BE2C (cell line): ENCODE measurements around the gene FADS6.
"Not testable (repeated sequence)": the region's sequence is repeated elsewhere in the genome, so short reads cannot be mapped to it uniquely, and the experiment has no call there.

Experiments
- DNase-seq: peaks from one replicate; pipeline ENCODE4 v3.0.0-alpha.2; 2020
- H3K27me3 ChIP-seq: fragments of 250-450 bp; sonication (Bioruptor Pico); 2 replicates; pipeline ENCODE4 v1.5.1; 2020; ENCODE audit warnings: mild to moderate bottlenecking
- H3K36me3 ChIP-seq: fragments of 250-450 bp; sonication (Bioruptor Pico); 2 replicates; pipeline ENCODE4 v1.5.1; 2020; ENCODE audit warnings: mild to moderate bottlenecking
- H3K4me1 ChIP-seq: fragments of 250-450 bp; sonication (Bioruptor Pico); 2 replicates; pipeline ENCODE4 v1.5.1; 2020
- H3K4me3 ChIP-seq: 2 replicates; pipeline ENCODE4 v1.5.1; 2011; ENCODE audit warnings: low read depth, low read length
- H3K9me3 ChIP-seq: fragments of 250-450 bp; sonication (Bioruptor Pico); 2 replicates; pipeline ENCODE4 v1.5.1; 2020
- CTCF ChIP-seq: IDR thresholded peaks from 2 replicates; pipeline ENCODE4 v1.5.1; 2012; ENCODE audit warnings: mild to moderate bottlenecking, low read depth, low read length

Gene FADS6

GRCh38 chr17:74916851-74917199 is 23.4 kb upstream of the FADS6 start:
- Histone ChIP-seq H3K27me3 (no peaks in the 10 kb centered on the region; the same call in 1 of the 2 replicates), H3K4me3 (no peak overlapping the region), H3K4me1 (no peaks in the 10 kb centered on the region), H3K36me3 (no peaks in the 10 kb centered on the region), H3K9me3 (no peaks in the 10 kb centered on the region)
- no peak for TF ChIP-seq CTCF
- DNase-seq, result no peak

DNA sequence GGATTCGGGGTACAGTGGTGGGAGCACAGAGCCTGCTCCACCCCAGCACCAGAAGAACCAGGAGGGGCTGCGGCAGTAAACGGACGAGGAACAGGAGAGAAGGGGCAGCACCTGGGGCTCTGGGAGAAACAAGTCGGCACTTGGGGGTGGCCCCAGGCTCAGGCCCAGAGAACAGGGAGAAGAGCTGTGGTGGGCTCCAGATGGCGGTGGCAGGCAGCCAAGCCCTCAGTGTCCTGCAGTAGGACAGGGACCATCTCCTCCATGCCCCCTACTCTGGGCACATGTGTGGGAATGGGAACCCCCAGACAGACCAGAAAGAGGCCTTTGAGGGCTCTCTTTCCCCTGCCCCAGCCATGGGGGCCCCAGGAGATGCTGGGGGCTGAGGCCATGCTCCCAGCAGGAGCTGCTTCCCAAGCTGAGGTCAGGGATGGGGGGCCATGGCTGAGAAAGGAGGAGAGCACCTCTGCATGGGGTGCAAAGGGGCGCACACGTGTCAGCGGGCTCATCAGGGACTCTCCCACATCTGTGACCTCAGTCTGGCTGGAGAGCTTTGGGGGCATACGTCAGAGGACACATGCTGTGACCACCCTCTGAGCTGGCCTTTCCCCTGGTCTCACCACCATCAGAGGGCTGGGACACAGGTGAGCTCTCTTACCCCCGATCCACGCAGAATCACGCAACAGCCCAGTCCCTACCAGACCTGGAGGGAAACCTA is 22.9 kb upstream of the FADS6 start:
- Histone ChIP-seq H3K27me3 (no peaks in the 10 kb centered on the region), H3K9me3 (no peaks in the 10 kb centered on the region), H3K36me3 (no peaks in the 10 kb centered on the region), H3K4me1 (no peaks in the 10 kb centered on the region), H3K4me3 (no peak overlapping the region)
- DNase-seq, result no peak
- no peak for TF ChIP-seq CTCF

DNA sequence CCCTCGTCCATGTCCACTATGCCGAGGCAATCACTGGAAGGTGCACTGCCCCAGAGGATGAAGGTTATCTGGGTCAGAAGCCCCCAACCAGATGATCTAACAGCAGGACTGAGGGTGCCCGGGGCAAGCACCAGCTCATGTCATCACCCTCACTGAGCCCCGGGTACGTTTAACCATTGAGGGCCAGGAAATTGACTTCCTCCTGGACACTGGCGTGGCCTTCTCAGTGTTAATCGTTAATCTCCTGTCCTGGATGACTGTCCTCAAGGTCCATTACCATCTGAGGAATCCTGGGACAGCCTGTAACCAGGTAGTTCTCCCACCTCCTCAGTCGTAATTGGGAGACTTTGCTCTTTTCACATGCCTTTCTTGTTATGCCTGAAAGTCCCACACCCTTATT is 18.0 kb upstream of the FADS6 start:
- H3K9me3 ChIP-seq, H3K4me3 ChIP-seq, H3K4me1 ChIP-seq, H3K27me3 ChIP-seq, DNase-seq, H3K36me3 ChIP-seq: not testable (repeated sequence)

DNA sequence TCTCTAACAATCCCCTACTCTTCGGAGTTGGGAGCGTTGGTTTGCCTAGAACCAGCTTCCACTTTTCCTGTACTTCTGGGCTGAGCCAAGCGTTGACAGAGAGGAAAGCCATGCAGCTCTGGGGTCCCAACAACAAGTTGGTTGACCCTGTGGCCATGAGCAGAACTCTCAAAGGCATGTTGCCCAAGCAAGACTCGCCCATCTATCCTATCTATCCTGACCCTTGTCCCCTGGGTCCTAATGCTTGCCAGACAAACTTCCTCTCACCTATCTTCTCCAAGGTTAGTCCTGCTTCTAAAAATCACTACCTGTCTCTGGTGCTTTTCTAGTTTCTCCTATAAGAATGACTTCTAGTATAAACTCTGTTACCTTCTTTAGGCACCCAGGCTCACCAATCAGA is 15.7 kb upstream of the FADS6 start:
- H3K27me3 ChIP-seq, H3K4me3 ChIP-seq, H3K9me3 ChIP-seq, DNase-seq, H3K4me1 ChIP-seq, H3K36me3 ChIP-seq: not testable (repeated sequence)

DNA sequence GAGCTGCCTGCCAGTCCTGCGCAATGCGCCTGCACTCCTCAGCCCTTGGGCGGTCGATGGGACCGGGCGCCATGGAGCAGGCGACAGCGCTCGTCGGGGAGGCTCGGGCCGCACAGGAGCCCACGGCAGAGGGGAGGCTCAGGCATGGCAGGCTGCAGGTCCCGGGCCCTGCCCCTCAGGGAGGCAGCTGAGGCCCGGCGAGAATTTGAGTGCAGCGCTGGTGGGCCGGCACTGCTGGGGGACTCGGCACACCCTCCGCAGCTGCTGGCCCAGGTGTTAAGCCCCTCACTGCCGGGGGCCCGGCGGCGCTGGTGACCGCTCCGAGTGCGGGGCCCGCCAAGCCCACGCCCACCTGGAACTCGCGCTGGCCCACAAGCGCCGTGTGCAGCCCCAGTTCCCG is 13.6 kb upstream of the FADS6 start:
- Histone ChIP-seq H3K9me3 (no peaks in the 10 kb centered on the region; the same call in 1 of the 2 replicates), H3K4me1 (no peaks in the 10 kb centered on the region), H3K4me3 (no peak overlapping the region), H3K36me3 (no peaks in the 10 kb centered on the region), H3K27me3 (no peaks in the 10 kb centered on the region)
- no peak for TF ChIP-seq CTCF
- no peak for DNase-seq

- not testable (repeated sequence) for H3K27me3 ChIP-seq, H3K4me3 ChIP-seq, H3K4me1 ChIP-seq, H3K36me3 ChIP-seq, H3K9me3 ChIP-seq
- peak; percentile 45 for DNase-seq
These were observed 12.9 kb upstream of the FADS6 start for GRCh38 chr17:74906214-74906793.

DNA sequence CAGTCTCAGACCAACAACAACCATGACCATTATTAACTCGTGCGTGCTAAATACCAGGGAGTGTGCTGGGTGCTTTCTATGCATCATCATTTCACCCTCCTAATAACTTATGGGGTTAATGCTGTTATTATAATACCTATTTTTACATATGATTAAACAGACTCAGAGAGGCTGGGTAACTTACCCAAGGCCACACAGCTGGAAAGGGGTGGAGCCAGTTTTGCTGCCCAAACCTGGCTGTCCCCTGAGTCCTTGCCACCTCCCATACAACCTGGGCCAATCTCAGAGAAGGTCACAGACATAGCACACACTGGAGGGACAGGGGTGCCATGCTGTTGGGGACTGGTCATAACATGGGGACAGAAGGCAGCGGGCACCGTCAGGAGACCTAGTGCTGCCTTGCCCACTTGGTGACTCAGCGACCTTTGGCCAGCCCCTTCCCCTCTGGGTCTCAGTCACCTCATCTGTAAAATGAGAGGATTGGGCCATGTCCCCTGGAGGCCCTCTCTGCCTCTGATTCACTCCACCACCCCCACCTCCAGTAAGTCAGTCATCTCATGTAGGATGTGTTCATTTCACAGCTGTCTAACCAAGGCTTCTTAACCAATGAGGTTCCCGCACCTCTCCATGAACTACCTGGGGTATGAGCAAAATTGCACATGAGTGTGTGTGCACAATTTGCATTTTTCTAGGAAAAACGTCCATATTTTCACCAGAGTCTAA is 11.4 kb upstream of the FADS6 start:
- no peaks in the 10 kb centered on the region for H3K36me3 ChIP-seq
- TF ChIP-seq CTCF, result no peak
- H3K4me1 ChIP-seq, result no peaks in the 10 kb centered on the region
- no peaks in the 10 kb centered on the region for H3K27me3 ChIP-seq
- DNase-seq, result no peak
- no peaks in the 10 kb centered on the region; the same call in 1 of the 2 replicates for H3K9me3 ChIP-seq
- H3K4me3 ChIP-seq, result no peak overlapping the region
